HL-60 (cell line): ENCODE data around the gene ADGRE1.
"Not testable (repeated sequence)": the region's sequence is repeated elsewhere in the genome, so short reads cannot be mapped to it uniquely, and the experiment has no call there.

Experiments
- DNase-seq, 2 experiments: peaks; one replicate each; pipeline ENCODE4 v3.0.0-alpha.2; 2010 to 2020; ENCODE audit warnings: low read depth in 1 of 2, low spot score in 1 of 2
- H3K27ac ChIP-seq: fragments of 250-450 bp; sonication (Bioruptor Pico); replicated peaks from 2 replicates; pipeline ENCODE4 v1.5.1; 2020; ENCODE audit warnings: mild to moderate bottlenecking, moderate library complexity
- H3K27me3 ChIP-seq: fragments of 250-450 bp; sonication (Bioruptor Pico); 2 replicates; pipeline ENCODE4 v1.5.1; 2021; ENCODE audit warnings: mild to moderate bottlenecking, moderate library complexity; ENCODE audit not compliant: insufficient read depth, poor library complexity, severe bottlenecking
- H3K4me3 ChIP-seq: replicated peaks from 2 replicates; pipeline ENCODE4 v1.5.1; 2011; ENCODE audit warnings: mild to moderate bottlenecking, control low read depth, low read length; ENCODE audit not compliant: insufficient read depth
- CTCF ChIP-seq: IDR thresholded peaks from one replicate; pipeline ENCODE4 v1.5.1; 2011; ENCODE audit warnings: low read length, control low read depth, inconsistent platforms; ENCODE audit not compliant: insufficient read depth
- GABPA ChIP-seq: IDR thresholded peaks from 2 replicates; pipeline ENCODE4 v1.6.1; 2012; ENCODE audit warnings: low read depth
- POLR2AphosphoS5 ChIP-seq: IDR thresholded peaks from 2 replicates; pipeline ENCODE4 v1.6.1; 2012; ENCODE audit warnings: low read depth
- SPI1 ChIP-seq: IDR thresholded peaks from 2 replicates; pipeline ENCODE4 v1.6.1; 2012; ENCODE audit warnings: low read depth, mild to moderate bottlenecking, borderline replicate concordance
- TF ChIP-seq, protein P1 (sequence below): IDR thresholded peaks from 2 replicates; pipeline ENCODE4 v1.6.1; 2012; ENCODE audit warnings: low read depth; ENCODE audit not compliant: insufficient replicate concordance

Gene ADGRE1

GRCh38 chr19:6866741-6867151, 20.6 kb upstream of the ADGRE1 start:
- TF ChIP-seq SPI1: no peak
- TF ChIP-seq, protein P1, sequence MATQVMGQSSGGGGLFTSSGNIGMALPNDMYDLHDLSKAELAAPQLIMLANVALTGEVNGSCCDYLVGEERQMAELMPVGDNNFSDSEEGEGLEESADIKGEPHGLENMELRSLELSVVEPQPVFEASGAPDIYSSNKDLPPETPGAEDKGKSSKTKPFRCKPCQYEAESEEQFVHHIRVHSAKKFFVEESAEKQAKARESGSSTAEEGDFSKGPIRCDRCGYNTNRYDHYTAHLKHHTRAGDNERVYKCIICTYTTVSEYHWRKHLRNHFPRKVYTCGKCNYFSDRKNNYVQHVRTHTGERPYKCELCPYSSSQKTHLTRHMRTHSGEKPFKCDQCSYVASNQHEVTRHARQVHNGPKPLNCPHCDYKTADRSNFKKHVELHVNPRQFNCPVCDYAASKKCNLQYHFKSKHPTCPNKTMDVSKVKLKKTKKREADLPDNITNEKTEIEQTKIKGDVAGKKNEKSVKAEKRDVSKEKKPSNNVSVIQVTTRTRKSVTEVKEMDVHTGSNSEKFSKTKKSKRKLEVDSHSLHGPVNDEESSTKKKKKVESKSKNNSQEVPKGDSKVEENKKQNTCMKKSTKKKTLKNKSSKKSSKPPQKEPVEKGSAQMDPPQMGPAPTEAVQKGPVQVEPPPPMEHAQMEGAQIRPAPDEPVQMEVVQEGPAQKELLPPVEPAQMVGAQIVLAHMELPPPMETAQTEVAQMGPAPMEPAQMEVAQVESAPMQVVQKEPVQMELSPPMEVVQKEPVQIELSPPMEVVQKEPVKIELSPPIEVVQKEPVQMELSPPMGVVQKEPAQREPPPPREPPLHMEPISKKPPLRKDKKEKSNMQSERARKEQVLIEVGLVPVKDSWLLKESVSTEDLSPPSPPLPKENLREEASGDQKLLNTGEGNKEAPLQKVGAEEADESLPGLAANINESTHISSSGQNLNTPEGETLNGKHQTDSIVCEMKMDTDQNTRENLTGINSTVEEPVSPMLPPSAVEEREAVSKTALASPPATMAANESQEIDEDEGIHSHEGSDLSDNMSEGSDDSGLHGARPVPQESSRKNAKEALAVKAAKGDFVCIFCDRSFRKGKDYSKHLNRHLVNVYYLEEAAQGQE: no peak
- TF ChIP-seq CTCF: no peak
- TF ChIP-seq GABPA: no peak
- TF ChIP-seq POLR2AphosphoS5: no peak
- Histone ChIP-seq H3K4me3 (no peak overlapping the region), H3K27ac (no peak overlapping the region), H3K27me3 (no peaks in the 10 kb centered on the region)
- DNase-seq: no peak

GRCh38 chr19:6868351-6868750, 19.0 kb upstream of the ADGRE1 start:
- H3K27ac ChIP-seq: peak overlapping the region; percentile 83
- H3K4me3 ChIP-seq: no peak overlapping the region
- TF ChIP-seq GABPA (peak; percentile 42; the same call in 1 of the 2 replicates), POLR2AphosphoS5 (peak; percentile 81), SPI1 (no peak)
- TF ChIP-seq, protein P1: peak; percentile 32
- peak; percentile 90 to 96 for DNase-seq
- no peaks in the 10 kb centered on the region for H3K27me3 ChIP-seq

DNA sequence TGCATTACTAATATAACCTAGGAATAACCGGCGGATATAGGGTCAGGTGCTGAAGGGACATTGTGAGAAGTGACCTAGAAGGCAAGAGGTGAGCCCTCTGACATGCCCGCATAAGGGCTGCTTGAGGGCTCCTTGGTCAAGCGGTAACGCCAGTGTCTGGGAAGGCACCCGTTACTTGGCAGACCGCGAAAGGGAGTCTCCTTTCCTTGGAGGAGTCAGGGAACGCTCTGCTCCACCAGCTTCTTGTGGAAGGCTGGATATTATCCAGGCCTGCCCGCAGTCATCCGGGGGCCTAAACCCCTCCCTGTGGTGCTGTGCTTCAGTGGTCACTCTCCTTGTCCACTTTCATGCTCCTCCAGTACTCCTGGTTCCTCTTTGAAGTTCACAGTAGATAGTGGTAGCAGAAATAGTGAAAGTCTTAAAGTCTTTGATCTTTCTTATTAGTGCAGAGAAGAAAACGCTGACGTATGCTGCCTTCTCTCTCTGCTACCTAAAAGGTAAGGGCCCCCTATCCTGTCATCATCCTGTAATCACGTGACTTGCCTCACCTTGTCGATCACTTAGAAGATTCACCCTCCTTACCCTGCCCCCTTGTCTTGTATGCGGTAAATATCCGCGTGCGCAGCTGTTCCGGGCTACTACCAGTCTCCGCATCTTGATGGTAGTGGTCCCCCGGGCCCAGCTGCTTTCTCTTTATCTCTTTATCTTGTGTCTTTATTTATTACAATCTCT, 18.1 kb upstream of the ADGRE1 start:
- not testable (repeated sequence) for DNase-seq, H3K27me3 ChIP-seq, H3K4me3 ChIP-seq
- peak overlapping the region; percentile 83 for H3K27ac ChIP-seq

- no peak for DNase-seq
- no peaks in the 10 kb centered on the region for H3K27me3 ChIP-seq
- no peak overlapping the region for H3K27ac ChIP-seq
- no peak for TF ChIP-seq CTCF
- TF ChIP-seq SPI1: no peak
- TF ChIP-seq POLR2AphosphoS5: no peak
- TF ChIP-seq GABPA: no peak
- TF ChIP-seq, protein P1: no peak
- H3K4me3 ChIP-seq: no peak overlapping the region
Observed at GRCh38 chr19:6873708-6874431, 13.5 kb upstream of the ADGRE1 start.
